HEK293 (cell line): Measurements from ENCODE around the gene AFF3.

Source experiments
- CTCF ChIA-PET: fragments of 350-600 bp; formaldehyde crosslinking; extraction: SDS; loops from one replicate; lab custom pipeline; 2021; ENCODE audit warnings: antibody characterized with exemption; lab: Yijun Ruan, JAX
- POLR2A ChIA-PET: fragments of 300-600 bp; formaldehyde crosslinking; extraction: SDS; loops from one replicate; lab custom pipeline; 2020; ENCODE audit warnings: antibody characterized with exemption, inconsistent platforms; lab: Yijun Ruan, JAX
- H3K27ac ChIP-seq: fragments of 200-500 bp; sonication (Bioruptor generic); 2 replicates; pipeline ENCODE4 v1.5.1; 2014; ENCODE audit warnings: low read depth, low read length, control low read depth, inconsistent platforms; ENCODE audit errors: extremely low read depth
- H3K36me3 ChIP-seq, 2 experiments: fragments of 200-500 bp in 1 of 2; sonication (Bioruptor generic) in 1 of 2; 1 replicate in 1 of 2; 2 replicates in 1 of 2; pipeline ENCODE4 v1.5.1; 2014 to 2017; ENCODE audit warnings: inconsistent platforms in 2 of 2, low read length in 2 of 2; ENCODE audit not compliant: control insufficient read depth in 2 of 2, insufficient read depth in 1 of 2
- H3K4me1 ChIP-seq: fragments of 200-500 bp; sonication (Bioruptor generic); 2 replicates; pipeline ENCODE4 v1.5.1; 2014; ENCODE audit warnings: mild to moderate bottlenecking, low read length, inconsistent platforms; ENCODE audit not compliant: control insufficient read depth, insufficient read depth
- H3K4me3 ChIP-seq: 2 replicates; pipeline ENCODE4 v1.5.1; 2011; ENCODE audit warnings: low read depth, mild to moderate bottlenecking, control low read depth, low read length, moderate library complexity
- H3K9me3 ChIP-seq: fragments of 200-500 bp; sonication (Bioruptor generic); 2 replicates; pipeline ENCODE4 v1.5.1; 2014; ENCODE audit warnings: low read depth, low read length, inconsistent platforms; ENCODE audit not compliant: control insufficient read depth, insufficient read depth
- KLF1 ChIP-seq: fragments of 450-650 bp; formaldehyde crosslinking; IDR thresholded peaks from 2 replicates; pipeline ENCODE4 v1.5.1; 2016; ENCODE audit warnings: missing biosample characterization, missing genetic modification characterization
- KLF10 ChIP-seq: fragments of 450-650 bp; IDR thresholded peaks from 2 replicates; pipeline ENCODE4 v1.5.1; 2018; ENCODE audit warnings: missing biosample characterization, mild to moderate bottlenecking, missing genetic modification characterization
- MEIS1 ChIP-seq: sonication (generic); formaldehyde crosslinking; IDR thresholded peaks from 2 replicates; pipeline ENCODE4 v1.8.1; 2022; ENCODE audit warnings: missing genetic modification reagents, mild to moderate bottlenecking, borderline replicate concordance
- PRDM1 ChIP-seq: fragments of 450-650 bp; formaldehyde crosslinking; IDR thresholded peaks from 2 replicates; pipeline ENCODE4; 2016; ENCODE audit warnings: missing biosample characterization, missing genetic modification characterization
- SP2 ChIP-seq: fragments of 450-650 bp; formaldehyde crosslinking; IDR thresholded peaks from 2 replicates; pipeline ENCODE4 v1.5.1; 2016; ENCODE audit warnings: missing biosample characterization, missing genetic modification characterization
- SP7 ChIP-seq: fragments of 450-650 bp; formaldehyde crosslinking; IDR thresholded peaks from 2 replicates; pipeline ENCODE4 v1.5.1; 2016; ENCODE audit warnings: missing biosample characterization, missing genetic modification characterization
- ZNF138 ChIP-seq: fragments of 450-650 bp; formaldehyde crosslinking; IDR thresholded peaks from 2 replicates; pipeline ENCODE4 v1.5.1; 2016; ENCODE audit warnings: missing biosample characterization, missing genetic modification characterization, borderline replicate concordance
- ZNF16 ChIP-seq: fragments of 450-650 bp; formaldehyde crosslinking; IDR thresholded peaks from 2 replicates; pipeline ENCODE4 v1.5.1; 2016; ENCODE audit warnings: low read depth, missing biosample characterization, missing genetic modification characterization
- ZNF239 ChIP-seq: fragments of 450-650 bp; formaldehyde crosslinking; IDR thresholded peaks from 2 replicates; pipeline ENCODE4 v1.5.1; 2016; ENCODE audit warnings: missing biosample characterization, missing genetic modification characterization
- ZNF426 ChIP-seq: fragments of 450-650 bp; formaldehyde crosslinking; IDR thresholded peaks from 2 replicates; pipeline ENCODE4 v1.5.1; 2017; ENCODE audit warnings: missing biosample characterization, missing genetic modification characterization, mild to moderate bottlenecking, inconsistent platforms, moderate library complexity
- ZNF548 ChIP-seq: fragments of 450-650 bp; formaldehyde crosslinking; IDR thresholded peaks from 2 replicates; pipeline ENCODE4 v1.5.1; 2016; ENCODE audit warnings: missing biosample characterization, missing genetic modification characterization
- ZNF561 ChIP-seq: fragments of 450-650 bp; IDR thresholded peaks from 2 replicates; pipeline ENCODE4 v1.5.1; 2018; ENCODE audit warnings: missing biosample characterization, missing genetic modification characterization, borderline replicate concordance
- ZNF660 ChIP-seq: fragments of 450-650 bp; IDR thresholded peaks from 2 replicates; pipeline ENCODE4 v1.5.1; 2018; ENCODE audit warnings: missing biosample characterization, mild to moderate bottlenecking, missing genetic modification characterization
- ZNF776 ChIP-seq: fragments of 450-650 bp; formaldehyde crosslinking; IDR thresholded peaks from 2 replicates; pipeline ENCODE4 v1.5.0; 2017; ENCODE audit warnings: missing biosample characterization, missing genetic modification characterization, borderline replicate concordance
- ZNF843 ChIP-seq: fragments of 450-650 bp; formaldehyde crosslinking; IDR thresholded peaks from 2 replicates; pipeline ENCODE4 v1.5.1; 2016; ENCODE audit warnings: missing biosample characterization, missing genetic modification characterization
- TF ChIP-seq, protein P1 (sequence below): fragments of 450-650 bp; formaldehyde crosslinking; IDR thresholded peaks from 2 replicates; pipeline ENCODE4 v1.5.1; 2017; ENCODE audit warnings: missing biosample characterization, missing genetic modification characterization
- TF ChIP-seq, protein P2 (sequence below): fragments of 450-650 bp; formaldehyde crosslinking; IDR thresholded peaks from 2 replicates; pipeline ENCODE4 v1.5.1; 2017; ENCODE audit warnings: missing biosample characterization, missing genetic modification characterization

The AFF3 gene

DNA sequence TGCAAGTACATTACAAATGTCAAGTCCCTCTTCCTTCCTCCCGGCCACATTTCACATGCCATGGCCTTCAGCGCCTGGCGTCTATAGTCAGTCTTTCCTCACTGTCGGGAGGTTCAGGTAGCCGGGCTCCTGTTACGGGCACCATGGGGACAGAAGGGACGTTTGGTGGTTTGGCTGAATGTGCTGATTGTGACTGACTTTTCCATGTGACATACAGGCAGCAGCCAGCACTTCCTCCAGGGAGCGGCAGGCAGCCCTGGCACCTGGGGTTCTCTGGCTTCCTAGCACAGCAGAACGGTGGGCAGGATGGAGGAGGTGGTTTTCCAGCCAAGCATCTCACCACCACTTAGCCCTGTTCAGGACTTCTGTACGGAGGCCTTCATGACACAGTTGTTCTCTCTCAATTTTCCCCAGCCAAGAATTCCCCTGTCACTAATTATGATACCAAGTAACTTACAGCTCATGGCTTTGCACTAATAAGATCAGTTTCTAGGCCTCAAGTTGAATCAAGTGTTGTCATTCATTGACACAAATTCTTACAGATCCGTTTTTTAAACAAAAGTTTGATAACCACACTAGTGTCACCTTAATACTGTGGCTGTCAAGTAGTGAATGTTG lies 568.6 kb downstream of the AFF3 start:
- Histone ChIP-seq H3K9me3 (no peaks in the 10 kb centered on the region), H3K4me1 (peaks cover 2% of the 10 kb centered on the region; the same call in 1 of the 2 replicates), H3K4me3 (no peak overlapping the region), H3K27ac (no peak overlapping the region), H3K36me3 (no peaks in the 10 kb centered on the region)
- ChIA-PET POLR2A (no interaction called here), CTCF (interaction anchor here (0.6 to 2.3 kb wide), 2 partner anchors 15 to 599 kb away, joined by 3 to 8 read pairs; no protein-coding TSS in a partner anchor)
- TF ChIP-seq ZNF561 (no peak), ZNF776 (no peak), ZNF239 (tag by site-specific recombination) (no peak), PRDM1 (tag by site-specific recombination) (no peak), MEIS1 (no peak), KLF10 (tag by site-specific recombination) (no peak), ZNF660 (tag by site-specific recombination) (no peak)

DNA sequence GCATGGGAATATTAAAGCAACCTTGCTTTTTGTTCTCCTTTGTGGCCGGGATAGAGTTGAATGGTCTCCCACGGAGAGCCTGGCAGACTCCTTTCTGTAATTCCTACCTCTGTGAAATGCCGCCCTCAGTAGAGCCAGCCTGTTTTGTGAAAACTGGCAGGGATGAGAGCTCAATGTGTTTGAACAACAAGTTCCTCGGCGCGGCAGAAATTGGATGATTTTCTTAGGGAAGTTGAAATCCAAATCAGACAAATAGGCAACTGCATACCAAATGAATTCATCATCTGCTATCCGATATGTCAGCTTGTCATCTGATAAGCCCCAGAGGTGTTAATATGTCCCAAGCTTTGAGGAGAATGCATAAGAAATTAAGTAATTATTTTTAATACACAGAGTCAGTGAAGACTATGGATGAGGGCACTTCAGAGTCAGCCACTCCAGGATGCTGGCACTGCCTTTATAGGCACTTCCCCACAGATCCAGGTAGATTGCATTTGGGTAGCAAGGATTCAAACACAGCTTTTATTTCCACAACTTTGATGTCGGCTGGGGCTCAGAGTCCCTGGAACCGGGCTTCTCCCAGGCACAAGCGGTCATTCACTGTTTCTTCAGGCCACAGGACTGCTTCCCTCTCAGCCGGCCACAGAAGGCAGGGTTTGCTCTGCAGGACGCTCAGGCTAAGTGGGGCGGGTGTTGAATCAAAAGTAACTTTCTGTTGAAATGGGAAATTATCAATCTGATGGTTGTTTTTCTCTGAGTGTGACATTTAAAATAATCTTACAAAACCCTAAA lies 569.8 kb downstream of the AFF3 start:
- Histone ChIP-seq H3K4me3 (no peak overlapping the region), H3K36me3 (no peaks in the 10 kb centered on the region), H3K27ac (no peak overlapping the region), H3K9me3 (no peaks in the 10 kb centered on the region), H3K4me1 (peaks cover 2% of the 10 kb centered on the region; the same call in 1 of the 2 replicates)
- CTCF ChIA-PET, result interaction anchor here (1.8 to 2.3 kb wide), 2 partner anchors 12 to 13 kb away, joined by 4 to 8 read pairs; no protein-coding TSS in a partner anchor
- TF ChIP-seq, protein P1, sequence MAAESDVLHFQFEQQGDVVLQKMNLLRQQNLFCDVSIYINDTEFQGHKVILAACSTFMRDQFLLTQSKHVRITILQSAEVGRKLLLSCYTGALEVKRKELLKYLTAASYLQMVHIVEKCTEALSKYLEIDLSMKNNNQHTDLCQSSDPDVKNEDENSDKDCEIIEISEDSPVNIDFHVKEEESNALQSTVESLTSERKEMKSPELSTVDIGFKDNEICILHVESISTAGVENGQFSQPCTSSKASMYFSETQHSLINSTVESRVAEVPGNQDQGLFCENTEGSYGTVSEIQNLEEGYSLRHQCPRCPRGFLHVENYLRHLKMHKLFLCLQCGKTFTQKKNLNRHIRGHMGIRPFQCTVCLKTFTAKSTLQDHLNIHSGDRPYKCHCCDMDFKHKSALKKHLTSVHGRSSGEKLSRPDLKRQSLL (tag by site-specific recombination), result no peak
- TF ChIP-seq ZNF16 (tag by site-specific recombination) (no peak), ZNF548 (tag by site-specific recombination) (no peak), ZNF138 (tag by site-specific recombination) (no peak), ZNF426 (tag by site-specific recombination) (no peak), ZNF239 (tag by site-specific recombination) (no peak), SP7 (tag by site-specific recombination) (no peak)
- POLR2A ChIA-PET, result no interaction called here

DNA sequence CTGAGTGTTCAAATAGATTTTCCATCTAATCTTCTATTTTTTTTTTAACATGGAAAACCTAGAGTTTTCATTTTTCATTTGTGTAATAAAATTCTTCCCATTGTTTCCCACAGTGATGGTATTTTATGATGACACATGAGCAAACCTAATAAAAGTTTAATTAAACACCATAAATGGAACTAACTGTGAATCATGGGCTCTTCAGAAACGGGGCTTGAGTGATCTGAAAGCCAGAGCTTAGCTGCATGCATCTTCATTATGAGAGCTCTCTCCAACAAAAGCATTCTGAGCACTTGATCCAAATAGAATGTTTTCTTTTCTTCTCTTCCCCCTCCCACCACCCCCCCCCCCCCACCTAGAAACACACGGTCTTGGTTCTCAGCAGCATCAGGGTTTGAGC lies 570.4 kb downstream of the AFF3 start:
- no peak for TF ChIP-seq ZNF843
- TF ChIP-seq KLF1 (tag by site-specific recombination), result no peak
- TF ChIP-seq SP2 (tag by site-specific recombination), result no peak
- TF ChIP-seq, protein P2, sequence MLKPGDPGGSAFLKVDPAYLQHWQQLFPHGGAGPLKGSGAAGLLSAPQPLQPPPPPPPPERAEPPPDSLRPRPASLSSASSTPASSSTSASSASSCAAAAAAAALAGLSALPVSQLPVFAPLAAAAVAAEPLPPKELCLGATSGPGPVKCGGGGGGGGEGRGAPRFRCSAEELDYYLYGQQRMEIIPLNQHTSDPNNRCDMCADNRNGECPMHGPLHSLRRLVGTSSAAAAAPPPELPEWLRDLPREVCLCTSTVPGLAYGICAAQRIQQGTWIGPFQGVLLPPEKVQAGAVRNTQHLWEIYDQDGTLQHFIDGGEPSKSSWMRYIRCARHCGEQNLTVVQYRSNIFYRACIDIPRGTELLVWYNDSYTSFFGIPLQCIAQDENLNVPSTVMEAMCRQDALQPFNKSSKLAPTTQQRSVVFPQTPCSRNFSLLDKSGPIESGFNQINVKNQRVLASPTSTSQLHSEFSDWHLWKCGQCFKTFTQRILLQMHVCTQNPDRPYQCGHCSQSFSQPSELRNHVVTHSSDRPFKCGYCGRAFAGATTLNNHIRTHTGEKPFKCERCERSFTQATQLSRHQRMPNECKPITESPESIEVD (tag by site-specific recombination), result 0 out of 2 replicates have a peak, but pooled peaks have one; percentile 38
- Histone ChIP-seq H3K9me3 (no peaks in the 10 kb centered on the region), H3K4me1 (peaks cover 2% of the 10 kb centered on the region; the same call in 1 of the 2 replicates), H3K4me3 (no peak overlapping the region), H3K27ac (no peak overlapping the region), H3K36me3 (no peaks in the 10 kb centered on the region)
- POLR2A ChIA-PET, result no interaction called here
- CTCF ChIA-PET, result interaction anchor here (0.6 to 2.3 kb wide), 3 partner anchors 11 to 190 kb away, joined by 3 to 8 read pairs (median 4); no protein-coding TSS in a partner anchor
